ENCODE data around the gene SHISA9. TPM values are rescaled to one million over a fixed set of nuclear protein-coding genes. Genes with fewer than 3 reads are reported as not detected.

Gene SHISA9
- total RNA-seq, 1 donor from 2014 or later, result not detected

GRCh38 chr16:13077816-13078215 lies 176.4 kb downstream of the SHISA9 start:
- Histone ChIP-seq H3K4me3 (no peak overlapping the region), H3K27me3 (no peaks in the 10 kb centered on the region)
- intact Hi-C loops (cut with DNase I), result no loop called here

GRCh38 chr16:13080531-13080930 lies 179.1 kb downstream of the SHISA9 start:
- intact Hi-C loops (cut with DNase I), result no loop called here
- Histone ChIP-seq H3K27me3 (no peaks in the 10 kb centered on the region), H3K4me3 (no peak overlapping the region), H3K36me3 (no peaks in the 10 kb centered on the region), H3K9me3 (no peaks in the 10 kb centered on the region), H3K27ac (no peak overlapping the region), H3K4me1 (no peaks in the 10 kb centered on the region)
- DNase-seq, result no peak
- TF ChIP-seq CTCF (IDR thresholded peaks at IDR 0.05), result no peak
- no peak for ATAC-seq

More at GRCh38 chr16:13077816-13078215, 176.4 kb downstream of the SHISA9 start:
- Histone ChIP-seq H3K27ac (no peak overlapping the region), H3K4me1 (no peaks in the 10 kb centered on the region), H3K9me3 (no peaks in the 10 kb centered on the region), H3K36me3 (no peaks in the 10 kb centered on the region)
- no peak for ATAC-seq
- DNase-seq, result no peak
- TF ChIP-seq CTCF (IDR thresholded peaks at IDR 0.05), result no peak

GRCh38 chr16:13081825-13082331 lies 180.5 kb downstream of the SHISA9 start:
- no peak overlapping the region for H3K4me3 ChIP-seq
- H3K36me3 ChIP-seq, result no peaks in the 10 kb centered on the region
- TF ChIP-seq CTCF (IDR thresholded peaks at IDR 0.05), result no peak
- no peak for DNase-seq
- no peaks in the 10 kb centered on the region for H3K9me3 ChIP-seq
- no peak for ATAC-seq
- intact Hi-C loops (cut with DNase I), result no loop called here
- H3K4me1 ChIP-seq, result no peaks in the 10 kb centered on the region
- H3K27ac ChIP-seq, result no peak overlapping the region
- H3K27me3 ChIP-seq, result no peaks in the 10 kb centered on the region

- H3K9me3 ChIP-seq, result no peaks in the 10 kb centered on the region
- no peak overlapping the region for H3K4me3 ChIP-seq
- no peak for TF ChIP-seq CTCF (IDR thresholded peaks at IDR 0.05)
- intact Hi-C loops (cut with DNase I), result no loop called here
- no peak for DNase-seq
- no peaks in the 10 kb centered on the region for H3K4me1 ChIP-seq
- H3K27ac ChIP-seq, result no peak overlapping the region
- H3K27me3 ChIP-seq, result no peaks in the 10 kb centered on the region
- no peaks in the 10 kb centered on the region for H3K36me3 ChIP-seq
- ATAC-seq, result no peak
Measured at GRCh38 chr16:13083681-13084080, 182.3 kb downstream of the SHISA9 start.

- Histone ChIP-seq H3K9me3 (no peaks in the 10 kb centered on the region), H3K4me3 (no peak overlapping the region), H3K4me1 (no peaks in the 10 kb centered on the region), H3K27ac (no peak overlapping the region), H3K27me3 (no peaks in the 10 kb centered on the region), H3K36me3 (no peaks in the 10 kb centered on the region)
- no peak for TF ChIP-seq CTCF (IDR thresholded peaks at IDR 0.05)
- ATAC-seq, result no peak
- intact Hi-C loops (cut with DNase I), result no loop called here
- no peak for DNase-seq
Measured at GRCh38 chr16:13084331-13084730, 182.9 kb downstream of the SHISA9 start.

GRCh38 chr16:13093661-13094060 lies 192.3 kb downstream of the SHISA9 start:
- TF ChIP-seq CTCF (IDR thresholded peaks at IDR 0.05), result no peak
- no peaks in the 10 kb centered on the region for H3K27me3 ChIP-seq
- H3K4me1 ChIP-seq, result no peaks in the 10 kb centered on the region
- H3K9me3 ChIP-seq, result no peaks in the 10 kb centered on the region
- DNase-seq (no peak), ATAC-seq (no peak)
- H3K4me3 ChIP-seq, result no peak overlapping the region
- no peak overlapping the region for H3K27ac ChIP-seq
- H3K36me3 ChIP-seq, result no peaks in the 10 kb centered on the region
- intact Hi-C loops (cut with DNase I), result no loop called here

Data from upper lobe of right lung (tissue), 1 donor.